Kidney epithelial cell (primary cell): ENCODE results near the gene SRGAP2B. TPM values are rescaled to one million over a fixed set of nuclear protein-coding genes. Genes with fewer than 3 reads are reported as not detected.
"Not testable (repeated sequence)": the region's sequence is repeated elsewhere in the genome, so short reads cannot be mapped to it uniquely, and the experiment has no call there.

Experiments
- DNase-seq: peaks from one replicate; pipeline ENCODE4 v3.0.0-alpha.2; 2010; ENCODE audit warnings: low read depth
- H3K27me3 ChIP-seq: 2 replicates; pipeline ENCODE4 v1.6.0; 2011; ENCODE audit warnings: low read length; ENCODE audit not compliant: control insufficient read depth, insufficient read depth
- H3K36me3 ChIP-seq: 2 replicates; pipeline ENCODE4 v1.5.1; 2011; ENCODE audit warnings: low read length; ENCODE audit not compliant: control insufficient read depth, insufficient read depth
- H3K4me3 ChIP-seq: 2 replicates; pipeline ENCODE4 v1.5.1; 2011; ENCODE audit warnings: low read depth, mild to moderate bottlenecking, control low read depth, low read length
- total RNA-seq: library from RNA; depleted of rRNA; stranded (reverse); fragments of >200 nt; gene quantifications from 2 replicates; pipeline ENCODE4 v1.2.3, GENCODE V29; 2015

SRGAP2B gene
- total RNA-seq, 1 donor from 2014 or later: 11.4 TPM

GRCh38 chr1:144910729-144911128 lies 184.4 kb downstream of the SRGAP2B start:
- not testable (repeated sequence) for DNase-seq, H3K36me3 ChIP-seq, H3K27me3 ChIP-seq, H3K4me3 ChIP-seq

DNA sequence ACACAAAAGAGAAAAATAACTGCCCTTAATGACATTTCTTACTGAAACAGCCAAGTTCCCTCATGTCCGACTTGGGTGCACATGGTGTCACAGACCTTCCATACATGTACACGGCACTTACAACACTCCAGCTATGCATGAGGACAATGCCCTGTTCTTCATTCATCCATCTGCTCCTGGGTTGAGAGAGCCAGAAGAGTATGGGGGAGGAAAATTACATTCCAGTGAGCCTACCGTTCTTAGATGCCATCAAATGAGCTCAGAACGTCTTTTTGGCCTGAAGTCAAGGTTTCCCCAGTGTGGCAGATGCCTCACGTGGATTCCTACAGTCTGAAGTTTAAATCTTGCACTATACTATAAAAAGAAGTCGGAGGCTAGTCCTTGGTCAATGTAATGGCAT lies 194.3 kb downstream of the SRGAP2B start:
- not testable (repeated sequence) for H3K4me3 ChIP-seq, DNase-seq, H3K36me3 ChIP-seq, H3K27me3 ChIP-seq

GRCh38 chr1:144894454-144895201 lies 200.5 kb downstream of the SRGAP2B start:
- not testable (repeated sequence) for H3K36me3 ChIP-seq, H3K27me3 ChIP-seq, H3K4me3 ChIP-seq, DNase-seq

GRCh38 chr1:144893710-144894438 lies 201.3 kb downstream of the SRGAP2B start:
- not testable (repeated sequence) for H3K4me3 ChIP-seq, DNase-seq, H3K27me3 ChIP-seq, H3K36me3 ChIP-seq

- H3K4me3 ChIP-seq, H3K36me3 ChIP-seq, DNase-seq, H3K27me3 ChIP-seq: not testable (repeated sequence)
Observed at GRCh38 chr1:144893062-144893461, 202.1 kb downstream of the SRGAP2B start.

- H3K27me3 ChIP-seq, H3K36me3 ChIP-seq, DNase-seq, H3K4me3 ChIP-seq: not testable (repeated sequence)
Observed at GRCh38 chr1:144889450-144890115, 205.5 kb downstream of the SRGAP2B start.

DNA sequence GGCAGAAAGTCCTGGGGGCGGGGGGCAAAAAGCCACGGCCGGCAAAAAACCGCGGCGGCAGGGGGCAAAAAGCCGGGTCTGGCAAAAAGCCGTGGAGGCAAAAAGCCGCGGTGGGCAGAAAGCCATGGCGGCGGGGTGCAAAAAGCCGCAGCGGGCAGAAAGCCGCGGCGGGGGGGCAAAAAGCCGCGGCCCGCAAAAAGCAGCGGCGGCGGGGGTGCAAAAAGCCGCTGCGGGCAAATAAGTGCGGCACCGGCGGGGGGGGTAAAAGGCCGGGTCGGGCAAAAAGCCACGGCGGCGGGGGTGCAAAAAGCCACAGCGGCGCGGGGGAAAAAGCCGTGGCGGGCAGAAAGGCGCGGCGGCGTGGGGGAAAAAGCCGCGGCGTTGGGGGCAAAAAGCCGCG lies 212.1 kb downstream of the SRGAP2B start:
- H3K27me3 ChIP-seq, H3K36me3 ChIP-seq, DNase-seq: not testable (repeated sequence)
- H3K4me3 ChIP-seq: peak overlapping the region; percentile 45

DNA sequence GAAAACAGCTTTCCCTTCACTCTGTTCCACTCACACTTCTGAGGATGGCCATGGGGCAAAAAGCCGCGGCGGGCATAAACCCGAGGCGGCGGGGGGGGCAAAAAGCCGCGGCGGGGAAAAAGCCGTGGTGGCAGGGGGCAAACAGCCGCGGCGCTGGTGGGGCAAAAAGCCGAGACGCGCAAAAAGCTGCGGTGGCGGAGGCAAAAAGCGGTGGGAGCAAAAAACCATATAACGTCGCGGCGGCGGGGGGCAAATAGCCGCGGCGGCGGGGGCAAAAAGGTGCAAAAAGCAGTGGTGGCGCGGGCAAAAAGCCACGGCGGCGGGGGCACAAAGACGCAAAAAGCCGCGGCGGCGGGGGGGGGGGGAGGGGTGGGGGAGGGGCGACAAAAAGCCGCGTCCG lies 212.8 kb downstream of the SRGAP2B start:
- not testable (repeated sequence) for H3K36me3 ChIP-seq, H3K4me3 ChIP-seq

GRCh38 chr1:144858607-144859006 lies 236.5 kb downstream of the SRGAP2B start:
- H3K36me3 ChIP-seq, H3K27me3 ChIP-seq, H3K4me3 ChIP-seq, DNase-seq: not testable (repeated sequence)

More for the DNA sequence above, 212.8 kb downstream of the SRGAP2B start:
- H3K27me3 ChIP-seq, DNase-seq: not testable (repeated sequence)

Other genes starting within 250 kb of the SRGAP2B start
- gene FAM72D, start 646 bp upstream of the SRGAP2B start, total RNA-seq: 1.5 and 2.1 TPM in 2 replicates
- gene PPIAL4D, start 146.8 kb upstream of the SRGAP2B start, total RNA-seq: not detected in 2 replicates